OCI-LY1 (cell line): ENCODE data around the gene SH3RF3.

ENCODE experiments used
- CTCF ChIP-seq: fragments of 200-600 bp; sonication (generic), shearing (Covaris generic); IDR thresholded peaks from 2 replicates; pipeline ENCODE4 v1.5.1; 2017; ENCODE audit warnings: mild to moderate bottlenecking, antibody characterized with exemption, low read length, moderate library complexity, mixed read lengths
- EZH2 ChIP-seq: fragments of 200-600 bp; sonication (generic), shearing (Covaris generic); IDR thresholded peaks from 2 replicates; pipeline ENCODE4 v1.8.0; 2017; ENCODE audit warnings: borderline replicate concordance, mixed run types, mild to moderate bottlenecking, antibody characterized with exemption, low read length, moderate library complexity, mixed read lengths

- TF ChIP-seq CTCF (no peak), EZH2 (no peak)
Measured at GRCh38 chr2:109387221-109387735, 258.3 kb downstream of the SH3RF3 start.
